Bronchial epithelial cell (primary cell): ENCODE measurements around the gene CNEP1R1. TPM values are rescaled to one million over a fixed set of nuclear protein-coding genes. Genes with fewer than 3 reads are reported as not detected.

Experiments
- DNase-seq: peaks from one replicate; pipeline ENCODE4 v3.0.0-alpha.2; 2010; ENCODE audit warnings: low read depth
- FAIRE-seq: peaks from 2 replicates; lab custom pipeline; 2011; peaks lifted over from hg19 to GRCh38; lab: Jason Lieb, UNC
- H3K27me3 ChIP-seq: 2 replicates; pipeline ENCODE4 v1.5.1; 2011; ENCODE audit warnings: low read length; ENCODE audit not compliant: control insufficient read depth, insufficient read depth
- H3K36me3 ChIP-seq: 2 replicates; pipeline ENCODE4 v1.5.1; 2011; ENCODE audit warnings: low read length; ENCODE audit not compliant: control insufficient read depth, insufficient read depth
- H3K4me3 ChIP-seq: 2 replicates; pipeline ENCODE4 v1.5.1; 2011; ENCODE audit warnings: mild to moderate bottlenecking, low read depth, low read length, control low read depth
- CTCF ChIP-seq: IDR thresholded peaks from 2 replicates; pipeline ENCODE4 v1.5.1; 2011; ENCODE audit warnings: mild to moderate bottlenecking, moderate library complexity, low read length, control low read depth, inconsistent platforms; ENCODE audit not compliant: insufficient read depth, severe bottlenecking
- total RNA-seq: library from RNA; depleted of rRNA; stranded (reverse); fragments of >200 nt; gene quantifications from 2 replicates; pipeline ENCODE4 v1.2.1, GENCODE V29; 2014

CNEP1R1 gene
- total RNA-seq, result 23.7 and 28.8 TPM in 2 replicates

- peak within 1 kb of the TSS; percentile 82 for H3K4me3 ChIP-seq
- H3K36me3 ChIP-seq, result no peaks in the 10 kb centered on the region
- no peaks in the 10 kb centered on the region for H3K27me3 ChIP-seq
- DNase-seq (peak; percentile 89), FAIRE-seq (no peak)
- peak; percentile 100 for TF ChIP-seq CTCF
Observed at GRCh38 chr16:50024684-50025536, at the start of gene CNEP1R1. CNEP1R1 (plus strand) TSS chr16:50025225; CDS start chr16:50025316, 91 bp downstream.

GRCh38 chr16:49977427-49977826, 47.6 kb upstream of the CNEP1R1 start:
- H3K4me3 ChIP-seq, result no peak overlapping the region
- DNase-seq (no peak), FAIRE-seq (no peak)
- no peak for TF ChIP-seq CTCF
- no peaks in the 10 kb centered on the region for H3K27me3 ChIP-seq
- H3K36me3 ChIP-seq, result no peaks in the 10 kb centered on the region

GRCh38 chr16:49978569-49979326, 46.3 kb upstream of the CNEP1R1 start:
- H3K27me3 ChIP-seq, result no peaks in the 10 kb centered on the region
- no peak for TF ChIP-seq CTCF
- H3K4me3 ChIP-seq, result no peak overlapping the region
- no peaks in the 10 kb centered on the region for H3K36me3 ChIP-seq
- DNase-seq (no peak), FAIRE-seq (no peak)

- Histone ChIP-seq H3K36me3 (no peaks in the 10 kb centered on the region), H3K4me3 (no peak overlapping the region), H3K27me3 (no peaks in the 10 kb centered on the region)
- TF ChIP-seq CTCF, result no peak
- no peak for FAIRE-seq
- no peak for DNase-seq
Observed at GRCh38 chr16:49980166-49980565, 44.9 kb upstream of the CNEP1R1 start.

GRCh38 chr16:49986351-49987124, 38.5 kb upstream of the CNEP1R1 start:
- H3K4me3 ChIP-seq, result peak overlapping the region; percentile 6
- DNase-seq (no peak), FAIRE-seq (no peak)
- H3K36me3 ChIP-seq, result no peaks in the 10 kb centered on the region
- H3K27me3 ChIP-seq, result peaks cover 2% of the 10 kb centered on the region
- TF ChIP-seq CTCF, result no peak
